GM21526 (cell line): ENCODE measurements around the gene ZNF525.
"Not testable (repeated sequence)": the region's sequence is repeated elsewhere in the genome, so short reads cannot be mapped to it uniquely, and the experiment has no call there.

ENCODE experiments used
- ATAC-seq: cut with Tn5 transposase; IDR thresholded peaks from one replicate; pipeline ENCODE4 v1.9.1; 2021; ENCODE audit warnings: moderate library complexity; ENCODE audit not compliant: unreplicated experiment, low FRiP score

The ZNF525 gene

DNA sequence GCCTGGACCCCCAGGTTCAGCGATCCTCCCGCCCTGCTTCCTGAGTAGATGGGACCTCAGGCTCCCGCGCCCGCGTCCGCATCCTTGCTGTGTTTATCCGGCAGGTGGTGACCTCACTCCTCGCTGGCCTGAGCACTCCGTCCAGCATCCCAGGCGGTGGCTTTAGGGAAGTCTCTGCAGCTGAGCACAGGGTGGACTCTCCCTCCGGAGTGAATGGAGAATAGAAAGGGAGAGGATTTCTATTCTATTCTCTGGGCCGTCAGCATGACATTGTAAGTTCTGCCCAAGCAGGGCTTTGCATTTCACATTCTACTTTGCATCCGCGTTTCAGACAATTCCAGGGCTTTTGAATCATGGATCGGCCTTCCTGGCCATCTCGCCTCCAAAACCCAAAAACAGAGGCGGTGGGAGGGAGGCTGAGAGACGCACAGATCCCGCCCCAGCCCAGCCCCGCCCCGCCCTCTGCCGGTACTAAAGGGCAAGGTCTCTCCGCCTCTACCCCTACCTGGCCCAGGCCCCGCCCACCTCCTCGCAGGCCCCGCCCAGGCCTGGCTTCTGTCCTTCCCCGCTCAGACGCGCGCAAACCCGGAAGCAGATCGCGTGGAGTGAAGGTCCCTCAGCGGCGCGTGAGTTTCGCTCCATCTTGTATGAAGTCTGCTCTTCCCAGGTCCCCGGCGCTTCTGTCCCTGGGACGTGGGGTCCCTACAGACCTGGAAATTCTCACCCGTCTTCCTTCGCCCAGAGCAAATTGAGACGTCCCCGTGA, at the start of gene ZNF525:
TSS of gene ZNF525 (plus strand) at position 572 of the 765 bp plus-strand sequence. CDS start 6,577 bp downstream, outside the sequence.
- ATAC-seq: peak; percentile 95

DNA sequence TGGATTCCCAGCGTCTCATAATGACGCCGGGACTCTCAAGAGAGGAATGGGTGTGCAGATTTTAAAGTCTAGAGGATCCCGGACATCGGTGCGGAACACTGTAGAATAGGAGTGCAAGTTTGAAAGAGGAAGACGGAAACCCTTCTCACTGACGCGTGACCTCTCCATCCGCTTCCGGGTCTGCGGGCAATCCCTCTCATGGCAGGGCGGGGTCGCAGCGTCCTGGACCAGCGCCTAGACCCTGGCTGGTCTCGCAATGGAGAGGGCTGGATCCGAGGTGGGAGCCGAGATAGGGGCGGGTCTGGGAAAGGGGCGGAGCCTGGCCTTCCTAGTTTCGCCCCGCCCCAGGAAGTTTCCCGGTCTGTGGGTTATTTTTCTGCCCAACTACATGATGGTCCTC, 36.5 kb upstream of the ZNF525 start:
- no peak for ATAC-seq

DNA sequence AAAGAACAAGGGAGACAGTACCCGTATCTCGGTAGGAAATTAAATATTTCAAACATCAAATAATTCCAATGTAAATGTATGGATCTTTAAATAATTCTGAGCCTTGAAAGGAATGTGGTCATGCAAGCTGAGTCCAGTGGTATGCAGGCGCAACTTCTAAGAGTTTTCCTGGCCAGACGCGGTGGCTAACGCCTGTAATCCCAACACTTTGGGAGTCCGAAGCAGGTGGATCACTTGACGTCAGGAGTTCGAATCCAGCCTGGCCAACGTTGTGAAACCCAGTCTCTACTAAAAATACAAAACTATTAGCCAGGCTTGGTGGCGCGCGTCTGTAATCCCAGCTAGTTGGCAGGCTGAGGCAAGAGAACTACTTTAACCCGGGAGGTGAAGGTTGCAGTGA, 33.0 kb upstream of the ZNF525 start:
- no peak for ATAC-seq

DNA sequence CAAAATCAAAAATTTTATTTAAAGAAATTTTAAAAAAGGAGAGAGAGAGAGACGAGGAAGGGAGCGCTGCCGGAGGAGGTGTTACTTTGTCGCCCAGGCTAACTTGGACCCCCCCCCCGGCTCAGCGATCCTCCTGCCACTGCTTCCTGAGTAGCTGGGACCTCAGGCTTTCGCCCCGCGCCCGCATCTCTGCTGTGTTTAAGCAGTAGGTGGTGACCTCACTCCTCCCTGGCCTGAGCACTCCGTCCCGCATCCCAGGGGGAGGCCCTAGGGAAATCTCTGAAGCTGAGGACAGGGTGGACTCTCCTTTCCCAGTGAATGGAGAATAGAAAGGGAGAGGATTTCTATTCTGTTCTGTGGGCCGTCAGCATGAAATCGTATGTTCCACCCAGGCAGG, 32.4 kb upstream of the ZNF525 start:
- ATAC-seq: no peak

DNA sequence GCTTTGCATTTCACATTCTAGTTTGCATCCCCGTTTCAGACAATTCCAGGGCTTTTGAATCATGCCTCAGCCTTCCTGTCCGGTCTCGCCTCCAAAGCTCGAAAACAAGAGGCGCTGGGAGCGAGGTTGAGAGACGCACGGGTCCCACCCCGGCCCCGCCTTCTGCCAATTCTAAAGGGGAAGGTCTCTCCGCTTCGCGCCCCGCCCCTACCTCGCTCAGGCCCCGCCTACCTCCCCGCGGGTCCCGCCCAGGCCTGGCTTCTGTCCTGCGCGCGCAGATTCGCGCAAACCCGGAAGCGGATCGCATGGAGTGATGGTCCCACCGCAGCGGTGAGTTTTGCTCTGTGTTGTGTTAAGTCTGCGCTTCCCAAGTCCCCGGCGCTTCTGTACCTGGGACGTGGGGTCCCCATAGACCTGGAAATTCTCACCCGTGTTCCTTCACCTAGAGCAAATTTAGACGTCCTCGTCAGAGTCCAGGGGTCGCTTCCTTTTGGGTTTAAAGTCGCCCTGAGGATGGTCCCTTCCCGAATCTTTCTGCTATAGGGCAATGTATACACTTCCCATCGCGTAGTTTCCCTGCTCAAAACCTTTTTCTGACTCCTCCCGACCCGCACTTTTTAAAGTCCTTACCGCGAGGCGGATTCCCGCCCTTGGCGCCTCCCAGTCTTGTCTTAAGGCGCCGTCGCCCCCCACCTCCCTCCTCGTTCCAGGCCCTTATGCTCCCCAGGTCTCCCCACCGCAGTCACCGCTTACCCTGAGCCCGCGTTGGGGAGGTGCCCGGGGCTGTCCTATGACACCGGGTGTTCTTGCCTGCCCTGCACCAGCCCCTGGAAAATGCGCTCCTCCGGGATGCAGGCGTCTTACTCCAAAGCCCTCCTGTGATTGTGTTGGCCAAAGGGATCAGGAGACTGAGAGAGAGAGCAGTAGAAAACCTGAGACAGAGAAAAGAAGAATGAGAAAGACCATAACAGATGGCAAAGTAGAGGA, 31.7 kb upstream of the ZNF525 start, which contains the start of gene ZNF845:
TSS of gene ZNF845 (plus strand) at position 287 of the 987 bp plus-strand sequence. CDS start 7,559 bp downstream, outside the sequence.
- ATAC-seq: peak; percentile 88

DNA sequence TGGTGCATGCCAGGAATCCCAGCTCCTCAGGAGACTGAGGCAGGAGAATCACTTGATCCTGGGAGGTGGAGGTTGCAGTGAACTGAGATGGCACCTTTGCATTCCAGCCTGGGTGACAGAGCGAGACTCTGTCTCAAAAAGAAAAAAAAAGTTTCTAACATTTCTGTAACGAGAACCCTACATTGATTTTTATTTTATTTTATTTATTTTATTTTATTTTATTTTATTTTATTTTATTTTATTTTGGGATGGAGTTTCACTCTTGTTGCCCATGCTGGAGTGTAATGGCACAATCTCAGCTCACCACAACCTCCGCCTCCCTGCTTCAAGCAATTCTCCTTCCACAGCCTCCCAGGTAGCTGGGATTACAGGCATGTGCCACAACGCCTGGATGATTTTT, 21.1 kb upstream of the ZNF525 start:
- not testable (repeated sequence) for ATAC-seq

DNA sequence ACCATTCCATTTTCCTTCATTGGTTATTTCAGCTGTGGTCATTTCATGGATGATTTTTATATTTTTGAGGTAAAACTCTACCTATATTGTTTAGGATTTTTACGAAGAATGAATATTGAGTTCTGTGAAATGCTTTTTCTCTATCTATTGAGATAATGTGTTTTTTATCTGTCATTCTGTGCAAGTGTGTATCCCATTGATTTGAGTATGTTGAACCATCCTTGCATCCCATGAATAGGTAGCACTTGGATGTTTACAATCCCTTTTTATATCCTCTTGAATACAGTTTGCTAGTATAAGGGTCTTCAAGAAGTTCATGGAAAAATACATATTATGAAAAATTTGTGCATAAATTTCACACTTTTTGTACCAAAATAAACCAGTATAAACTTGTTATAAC, 9.8 kb upstream of the ZNF525 start:
- ATAC-seq: no peak

DNA sequence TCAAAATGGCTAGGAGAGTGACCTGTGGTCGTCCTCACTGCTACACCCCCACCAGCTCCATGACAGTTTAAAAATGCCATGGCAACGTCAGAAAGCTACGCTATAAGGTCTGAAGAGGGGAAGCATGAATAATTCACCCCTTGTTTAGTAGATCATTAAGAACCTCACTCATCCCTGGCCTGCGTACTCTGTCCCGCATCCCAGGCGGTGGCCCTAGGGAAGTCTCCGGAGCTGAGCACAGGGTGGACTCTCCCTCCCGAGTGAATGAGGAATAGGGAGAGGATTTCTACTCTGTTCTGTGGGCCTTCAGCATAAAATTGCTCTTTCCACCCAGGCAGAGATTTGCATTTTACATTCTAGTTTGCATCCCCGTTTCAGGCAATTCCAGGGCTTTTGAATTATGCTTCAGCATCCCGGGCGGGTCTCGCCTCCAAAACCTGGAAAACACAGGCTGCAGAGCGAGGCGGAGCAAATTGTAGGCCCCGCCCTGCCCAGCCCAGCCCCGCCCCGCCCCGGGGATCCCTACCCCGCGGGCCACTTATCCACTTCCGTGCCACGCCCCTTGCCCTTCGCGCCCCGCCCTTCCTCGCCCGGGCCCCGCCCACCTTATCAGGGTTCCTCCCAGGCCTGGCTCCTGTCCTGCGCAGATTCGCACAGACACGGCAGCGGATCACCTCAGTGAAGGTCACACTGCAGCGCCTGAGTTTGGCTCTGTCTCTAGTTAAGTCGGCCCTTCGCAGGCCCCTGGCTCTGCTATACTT, 7.5 kb upstream of the ZNF525 start:
- no peak for ATAC-seq

DNA sequence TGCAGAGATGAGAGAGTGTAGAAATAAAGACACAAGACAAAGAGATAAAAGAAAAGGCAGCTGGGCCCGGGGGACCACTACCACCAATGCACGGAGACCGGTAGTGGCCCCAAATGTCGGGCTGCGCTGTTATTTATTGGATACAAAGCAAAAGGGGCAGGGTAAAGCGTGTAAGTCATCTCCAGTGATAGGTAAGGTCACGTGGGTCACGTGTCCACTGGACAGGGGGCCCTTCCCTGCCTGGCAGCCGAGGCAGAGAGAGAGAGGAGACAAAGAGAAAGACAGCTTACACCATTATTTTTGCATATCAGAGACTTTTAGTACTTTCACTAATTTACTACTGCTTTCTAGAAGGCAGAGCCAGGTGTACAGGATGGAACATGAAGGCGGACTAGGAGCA, 5.4 kb upstream of the ZNF525 start:
- ATAC-seq: not testable (repeated sequence)

DNA sequence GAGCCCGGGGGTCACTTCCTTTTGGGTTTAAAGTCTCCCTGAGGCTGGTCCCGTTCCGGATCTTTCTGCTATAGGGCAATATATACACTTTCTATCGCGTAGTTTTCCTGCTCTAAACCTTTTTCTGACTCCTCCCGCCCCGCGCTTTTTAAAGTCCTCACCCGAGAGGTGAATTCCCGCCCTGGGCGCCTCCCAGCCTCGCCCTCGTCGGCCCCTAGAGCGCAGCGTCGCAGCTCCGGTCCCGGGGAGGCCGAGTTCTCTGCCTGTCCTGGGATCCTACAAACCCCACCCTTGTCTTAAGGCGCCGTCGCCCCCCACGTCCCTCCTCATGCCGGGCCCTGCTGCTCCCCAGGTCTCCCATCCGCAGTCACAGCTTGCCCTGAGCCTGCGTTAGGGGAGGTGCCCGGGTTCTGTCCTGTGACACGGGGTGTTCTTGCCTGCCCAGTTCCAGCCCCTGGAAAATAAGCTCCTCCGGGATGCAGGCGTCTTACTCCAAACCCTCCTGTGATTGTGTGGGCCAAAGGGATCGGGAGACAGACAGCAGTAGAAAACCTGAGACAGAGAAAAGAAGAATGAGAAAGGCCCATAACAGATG, 491 bp downstream of the ZNF525 start:
- ATAC-seq: peak; percentile 42

DNA sequence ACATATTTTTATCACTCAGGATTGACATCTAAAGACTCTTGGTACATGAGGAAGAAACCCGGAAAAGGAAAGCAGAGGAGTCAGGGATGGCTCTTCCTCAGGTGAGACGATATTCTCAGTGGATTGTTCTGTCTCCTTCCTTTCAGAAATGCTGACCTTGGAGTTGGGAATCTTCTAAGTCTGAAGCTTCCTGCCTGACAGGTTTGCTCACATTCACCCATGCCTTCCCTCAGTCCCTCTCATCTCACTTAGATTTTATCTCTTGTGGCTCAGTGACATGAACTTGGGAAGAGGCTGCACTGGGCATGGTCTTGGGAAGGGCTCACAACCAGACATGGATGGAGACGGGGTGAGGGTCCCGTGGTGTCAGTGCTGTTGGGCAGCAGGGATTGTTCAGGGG, 6.7 kb downstream of the ZNF525 start:
- ATAC-seq: no peak

DNA sequence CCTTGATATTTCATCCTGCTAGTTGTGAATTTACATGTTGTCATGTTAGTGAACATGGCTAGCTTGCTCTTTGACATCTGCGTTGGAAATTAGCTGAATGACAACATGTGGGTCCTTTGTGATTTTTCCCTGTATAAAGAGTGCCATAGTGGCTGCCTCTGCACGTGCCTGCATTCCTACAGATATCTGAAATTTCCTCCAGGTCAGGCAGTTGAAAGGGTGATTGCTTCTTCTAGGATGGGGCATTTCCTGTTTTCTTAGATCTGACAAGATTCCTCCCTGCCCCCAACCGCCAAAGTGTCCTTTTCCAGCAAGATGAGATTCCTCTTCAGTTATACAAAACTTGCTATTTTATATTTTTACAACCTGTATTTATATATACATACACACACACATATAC, 8.8 kb downstream of the ZNF525 start:
- ATAC-seq: no peak

DNA sequence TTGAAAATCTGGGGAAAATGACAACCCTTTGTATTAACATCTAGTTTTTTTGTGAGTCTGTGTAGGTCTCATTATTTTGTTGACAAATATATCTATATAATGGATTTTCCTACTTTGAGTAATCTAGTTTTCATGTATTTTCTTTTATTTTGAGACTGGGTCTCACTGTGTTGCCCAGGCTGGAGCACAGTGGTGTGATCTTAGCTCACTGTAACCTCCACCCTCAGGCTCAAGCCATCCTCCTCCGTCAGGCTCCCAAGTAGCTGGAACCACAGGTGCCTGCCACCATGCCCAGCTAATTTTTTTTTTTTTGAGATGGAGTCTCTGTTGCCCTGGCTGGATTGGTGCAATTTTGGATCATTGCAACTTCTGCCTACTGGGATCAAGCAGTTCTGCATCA, 9.2 kb downstream of the ZNF525 start:
- no peak for ATAC-seq

DNA sequence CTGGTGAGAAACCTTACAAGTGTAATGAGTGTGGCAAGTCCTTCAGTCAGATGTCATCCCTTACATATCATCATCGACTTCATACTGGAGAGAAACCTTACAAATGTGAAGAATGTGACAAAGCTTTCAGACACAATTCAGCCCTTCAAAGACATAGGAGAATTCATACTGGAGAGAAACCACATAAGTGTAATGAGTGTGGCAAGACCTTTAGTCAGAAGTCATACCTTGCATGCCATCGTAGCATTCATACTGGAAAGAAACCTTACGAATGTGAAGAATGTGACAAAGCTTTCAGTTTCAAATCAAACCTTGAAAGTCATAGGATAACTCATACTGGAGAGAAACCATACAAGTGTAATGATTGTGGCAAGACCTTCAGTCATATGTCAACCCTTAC, 15.9 kb downstream of the ZNF525 start:
- no peak for ATAC-seq

DNA sequence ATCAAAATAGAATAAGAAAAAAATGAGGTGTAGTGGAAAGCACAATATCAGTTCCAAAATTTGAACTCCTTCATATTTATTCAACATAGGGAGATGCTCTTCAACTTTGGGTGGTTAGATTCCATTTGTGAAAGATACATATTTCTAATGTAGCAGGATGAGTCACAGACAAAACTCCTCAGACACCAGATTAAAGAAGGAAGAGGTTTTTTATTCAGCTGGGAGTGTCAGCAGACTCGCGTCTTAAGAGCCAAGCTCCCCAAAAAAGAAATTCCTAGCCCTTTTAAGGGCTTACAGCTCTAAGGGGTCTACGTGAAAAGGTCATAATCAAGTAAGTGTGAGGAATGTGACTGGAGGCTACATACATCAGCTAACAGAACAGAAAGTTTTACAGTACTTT, 22.7 kb downstream of the ZNF525 start:
- no peak for ATAC-seq

DNA sequence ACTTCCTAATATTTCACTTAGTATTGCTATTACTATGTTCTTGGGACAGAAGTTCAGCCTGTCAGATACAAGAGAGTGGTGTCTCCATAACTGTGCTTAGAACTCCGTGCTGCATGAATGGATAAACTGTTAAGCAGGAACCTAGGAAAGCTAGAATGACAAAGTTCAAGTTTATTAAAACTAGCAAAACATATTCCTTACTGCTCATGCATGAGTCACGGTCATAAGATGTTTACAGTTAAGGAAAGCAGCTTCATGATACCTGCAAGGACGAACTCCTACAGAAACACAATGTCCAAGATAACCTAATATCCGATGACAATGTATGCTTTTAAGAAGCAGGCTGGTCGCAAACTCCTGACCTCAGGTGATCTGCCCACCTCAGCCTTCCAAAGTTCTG, 23.4 kb downstream of the ZNF525 start:
- ATAC-seq: no peak

DNA sequence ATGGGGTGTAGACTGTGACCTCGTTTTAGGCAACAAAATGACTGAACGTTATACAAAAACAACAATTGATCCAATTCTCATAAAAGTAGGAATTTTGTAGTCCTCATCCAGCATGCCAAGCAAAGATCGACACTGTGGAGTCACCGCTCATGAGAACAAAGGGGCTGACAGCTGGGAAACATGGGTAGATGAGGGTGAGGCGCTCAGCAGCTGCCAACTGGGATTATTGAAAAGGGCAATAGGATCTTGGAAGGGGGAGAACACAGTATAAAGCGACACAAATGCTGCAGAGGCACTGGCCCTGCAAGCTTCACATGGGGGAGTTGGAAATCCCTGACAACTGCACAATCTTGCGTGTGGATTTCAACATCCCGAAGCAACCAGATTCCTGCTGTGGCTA, 24.1 kb downstream of the ZNF525 start:
- no peak for ATAC-seq

DNA sequence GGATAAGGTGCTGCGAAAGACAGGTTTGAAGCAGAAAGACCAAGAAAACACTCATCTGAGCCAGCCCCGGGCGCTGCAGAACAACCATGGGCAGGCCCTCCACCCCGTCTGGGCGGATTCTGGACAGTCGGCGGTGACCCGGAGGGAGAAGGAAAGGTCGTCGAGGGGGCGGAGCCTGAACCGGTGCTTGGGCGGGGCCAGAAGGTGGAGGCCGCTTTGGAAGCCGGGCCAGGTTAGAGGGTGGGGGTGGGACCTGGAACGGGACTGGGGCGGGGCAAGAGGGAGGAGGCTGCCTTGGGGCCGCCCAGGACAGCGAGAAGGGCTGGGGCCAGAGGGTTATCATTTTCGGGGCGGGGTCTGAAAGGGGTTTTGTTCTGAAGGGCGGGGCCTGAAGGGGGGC, 24.5 kb downstream of the ZNF525 start:
- no peak for ATAC-seq

DNA sequence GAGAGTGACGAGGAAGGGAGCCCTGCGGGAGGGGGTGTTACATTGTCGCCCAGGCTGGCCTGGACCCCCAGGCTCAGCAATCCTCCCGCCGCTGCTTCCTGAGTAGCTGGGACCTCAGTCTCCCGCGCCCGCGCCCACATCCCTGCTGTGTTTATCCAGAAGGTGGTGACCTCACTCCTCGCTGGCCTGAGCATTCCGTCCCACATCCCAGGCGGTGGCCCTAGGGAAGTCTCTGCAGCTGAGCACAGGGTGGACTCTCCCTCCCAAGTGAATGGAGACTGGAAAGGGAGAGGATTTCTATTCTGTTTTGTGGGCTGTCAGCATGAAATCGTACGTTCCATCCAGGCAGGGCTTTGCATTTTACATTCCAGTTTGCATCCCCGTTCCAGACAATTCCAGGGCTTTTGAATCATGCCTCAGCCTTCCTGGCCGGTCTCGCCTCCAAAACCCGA, 29.0 kb downstream of the ZNF525 start:
- no peak for ATAC-seq
